COLO668 (cell line): ENCODE data around the gene RBMS3.
"Not testable (repeated sequence)": the region's sequence is repeated elsewhere in the genome, so short reads cannot be mapped to it uniquely, and the experiment has no call there.

Experiments
- DNase-seq: peaks from one replicate; lab custom pipeline; 2025; ENCODE audit not compliant: unreplicated experiment; lab: John Stamatoyannopoulos, UW

RBMS3 gene

GRCh38 chr3:29337565-29337964, 56.7 kb downstream of the RBMS3 start:
- DNase-seq: no peak

GRCh38 chr3:29338377-29338776, 57.5 kb downstream of the RBMS3 start:
- no peak for DNase-seq

GRCh38 chr3:29339016-29339833, 58.4 kb downstream of the RBMS3 start:
- DNase-seq: no peak

DNA sequence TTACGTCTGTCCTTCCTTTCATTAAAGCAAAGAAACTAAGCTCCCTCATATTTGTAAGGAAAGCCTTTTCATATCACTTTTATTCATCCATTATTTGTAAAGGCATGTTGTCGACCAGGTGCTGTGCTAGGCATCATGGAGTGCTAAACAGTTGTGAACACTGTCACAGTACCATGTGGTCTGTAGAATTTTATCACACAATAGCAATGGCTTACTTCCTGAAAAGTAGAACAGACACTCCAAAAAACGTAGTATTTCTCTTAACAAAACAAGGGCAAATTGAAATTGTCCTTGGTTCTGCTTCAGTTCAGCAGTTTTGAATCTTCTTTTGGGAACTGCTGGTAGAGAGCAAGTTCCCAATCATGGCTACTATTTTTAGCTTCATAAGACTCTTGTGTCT, 63.3 kb downstream of the RBMS3 start:
- DNase-seq: no peak

- no peak for DNase-seq
These were observed 64.1 kb downstream of the RBMS3 start for GRCh38 chr3:29344935-29345334.

DNA sequence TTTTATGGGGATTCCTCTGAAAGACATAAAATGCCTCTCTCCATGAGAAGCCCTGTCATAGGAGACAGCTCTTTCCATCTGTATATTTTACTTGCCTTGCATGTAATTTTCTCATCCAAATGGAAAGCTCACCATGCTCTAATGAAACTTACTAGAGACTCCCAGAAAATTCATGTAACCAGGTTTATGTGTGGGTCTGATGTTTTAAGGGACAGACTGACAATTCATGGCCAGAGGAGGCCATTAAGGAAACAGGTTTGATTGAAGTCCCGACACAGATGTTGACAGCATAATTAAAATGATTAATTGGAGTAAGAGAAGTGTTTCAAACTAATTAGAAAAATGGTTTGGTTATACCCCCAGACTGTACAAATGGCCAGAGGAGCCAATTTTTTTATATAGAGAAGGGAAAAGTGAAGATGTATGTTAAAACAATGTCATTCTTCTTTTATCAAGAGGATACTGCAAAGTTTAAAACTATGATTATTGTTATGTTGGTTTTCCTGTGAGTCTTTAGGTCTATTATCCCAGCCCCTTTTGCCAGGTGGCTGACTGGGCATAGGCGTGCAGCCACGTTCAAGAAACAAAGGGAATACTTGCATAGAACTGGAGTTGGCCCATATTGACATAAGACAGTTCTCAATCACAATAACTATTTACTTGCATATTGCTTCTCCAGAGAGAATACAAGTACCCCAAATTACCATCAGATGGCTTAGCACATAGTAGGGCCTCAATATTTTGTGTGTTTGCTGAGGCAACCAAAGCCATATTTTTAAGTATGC, 64.8 kb downstream of the RBMS3 start:
- DNase-seq: no peak

- DNase-seq: no peak
These were observed 66.0 kb downstream of the RBMS3 start for GRCh38 chr3:29346828-29347227.

DNA sequence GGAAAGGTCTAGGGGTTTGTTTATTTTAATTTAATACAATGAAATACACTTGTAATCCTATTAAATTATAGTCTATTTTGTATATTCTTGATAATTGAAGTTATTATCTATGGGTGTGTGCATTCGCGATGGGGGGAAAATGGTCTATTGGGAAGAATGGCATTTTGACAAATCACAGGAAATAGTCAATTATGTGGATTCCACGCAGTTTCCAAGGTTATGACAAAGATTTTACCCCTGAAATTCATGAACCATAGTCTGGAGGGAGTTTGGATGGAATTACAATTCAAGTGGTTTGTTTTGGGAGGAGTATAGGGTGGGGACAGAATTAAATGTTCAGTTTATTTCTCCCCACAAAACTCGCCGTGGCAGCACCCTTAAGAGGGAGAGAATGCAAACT, 66.5 kb downstream of the RBMS3 start:
- DNase-seq: no peak

GRCh38 chr3:29348316-29348715, 67.4 kb downstream of the RBMS3 start:
- no peak for DNase-seq

DNA sequence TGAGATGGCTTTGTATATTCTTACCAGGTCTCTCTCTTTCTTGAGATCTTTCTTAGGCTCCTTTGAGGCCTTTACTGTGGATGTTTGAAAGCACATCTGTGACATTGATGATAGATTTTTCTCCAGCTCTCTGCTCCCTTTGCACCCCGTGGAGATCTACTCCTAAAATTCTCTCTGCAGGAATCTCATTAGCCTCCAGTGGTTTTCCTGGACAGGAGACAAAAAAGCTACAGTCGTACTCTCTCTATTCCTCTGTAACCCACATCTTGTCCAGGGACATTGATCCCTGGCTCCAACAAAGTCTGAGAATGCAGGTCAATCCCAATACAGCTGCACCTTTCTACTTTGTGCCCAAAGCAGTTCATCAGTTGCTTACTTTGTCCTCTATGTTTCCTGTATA, 68.2 kb downstream of the RBMS3 start:
- DNase-seq: no peak

DNA sequence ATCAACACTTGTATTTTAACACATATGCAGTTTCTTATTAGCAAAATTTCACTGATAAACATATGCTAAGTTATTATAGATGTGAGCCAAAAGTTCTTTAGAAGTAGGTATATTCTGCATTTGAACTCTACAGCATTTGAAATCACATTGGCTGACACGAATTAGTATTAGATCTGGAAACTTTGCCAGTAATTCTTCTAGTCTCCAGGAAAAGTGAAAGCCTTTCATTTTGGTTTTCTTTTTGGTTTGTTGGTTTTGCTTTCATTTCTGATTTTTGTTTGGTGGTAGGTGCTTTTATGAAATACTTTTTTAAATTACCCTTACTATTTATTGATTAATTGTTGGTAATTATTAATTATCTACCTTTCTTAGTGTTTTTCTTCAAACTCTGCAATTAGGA, 72.9 kb downstream of the RBMS3 start:
- DNase-seq: no peak

DNA sequence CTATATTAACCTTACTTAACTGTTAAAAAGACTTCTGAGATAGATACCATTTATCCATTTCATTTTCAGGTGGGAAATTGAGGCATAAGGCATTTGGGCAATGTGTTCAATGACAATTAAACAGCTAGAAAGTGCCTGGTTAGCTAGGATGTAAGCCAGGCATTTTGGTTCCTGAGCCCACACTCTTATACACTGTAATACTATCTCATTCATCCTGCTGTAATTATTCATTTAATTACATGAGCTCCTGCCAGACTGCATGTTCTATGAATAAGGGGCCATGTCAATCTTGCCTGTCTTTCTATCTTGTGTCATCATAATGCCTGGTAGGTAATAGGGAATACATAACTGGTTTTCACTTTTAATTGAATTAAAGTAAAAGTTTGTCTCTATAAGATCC, 74.0 kb downstream of the RBMS3 start:
- DNase-seq: no peak

GRCh38 chr3:29356062-29356461, 75.2 kb downstream of the RBMS3 start:
- DNase-seq: no peak

- not testable (repeated sequence) for DNase-seq
These were observed 79.4 kb downstream of the RBMS3 start for GRCh38 chr3:29360289-29360688.

DNA sequence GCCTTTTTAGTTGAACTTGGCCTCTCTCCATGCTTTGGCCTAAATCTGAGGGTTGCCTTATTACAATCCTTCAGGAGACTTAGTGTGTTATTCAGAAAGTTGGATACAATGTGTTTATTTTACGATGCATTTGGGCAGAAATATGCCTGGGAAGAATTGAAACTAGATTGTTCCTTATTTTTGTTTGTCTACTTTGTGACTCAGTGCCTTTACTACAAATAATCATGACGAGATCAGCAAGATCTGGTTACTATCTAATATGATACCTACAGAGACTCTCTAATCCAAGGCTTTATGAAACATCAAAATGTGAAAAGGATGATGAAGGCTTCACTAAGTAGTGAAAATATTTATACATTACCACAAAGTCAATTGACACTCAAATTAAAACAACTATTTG, 82.2 kb downstream of the RBMS3 start:
- DNase-seq: no peak

GRCh38 chr3:29370021-29370420, 89.2 kb downstream of the RBMS3 start:
- DNase-seq: no peak

DNA sequence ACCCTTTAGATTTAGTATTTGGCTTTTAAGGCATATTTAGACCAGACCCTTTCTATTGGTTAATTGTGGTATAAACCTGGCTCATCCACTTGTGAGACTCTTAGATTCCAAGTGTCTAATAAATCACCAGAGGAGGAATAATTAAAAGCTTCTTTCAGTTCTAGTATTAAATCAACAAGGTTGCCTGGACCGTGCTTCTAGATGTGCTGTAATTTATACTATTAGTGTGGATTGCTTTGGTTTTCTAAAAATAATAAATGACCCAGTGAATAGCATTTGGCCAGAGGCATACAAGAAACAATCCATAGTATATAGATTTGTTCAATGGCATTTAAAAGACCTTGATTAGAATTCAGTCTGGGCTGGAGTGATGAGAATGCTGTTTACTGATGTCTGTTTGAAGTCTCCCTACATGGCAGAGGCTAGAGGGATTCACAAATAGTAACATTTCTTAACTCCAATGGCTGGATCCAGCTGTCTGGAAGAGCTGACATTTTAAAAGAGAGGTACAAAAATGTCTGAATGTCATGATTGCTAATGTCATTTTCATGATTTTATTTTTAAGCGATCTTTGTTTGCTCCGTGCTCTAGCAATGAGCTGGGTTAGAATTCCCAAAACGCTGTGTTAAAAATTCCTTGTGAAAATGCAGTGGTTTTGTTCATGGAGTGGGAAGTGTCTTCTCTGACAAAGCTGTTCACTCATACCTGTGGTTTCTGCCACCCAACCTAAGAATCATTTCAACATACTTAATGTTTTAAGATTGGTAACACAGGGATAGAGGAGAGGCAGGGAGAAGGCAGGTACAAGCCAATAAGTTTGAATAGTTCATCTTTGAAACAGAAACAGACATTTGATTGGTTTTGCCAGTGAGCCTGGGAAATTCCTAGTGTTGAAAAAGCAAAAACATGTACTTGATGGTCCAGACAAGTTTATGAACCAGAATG, 89.9 kb downstream of the RBMS3 start:
- DNase-seq: no peak

GRCh38 chr3:29373131-29373680, 92.3 kb downstream of the RBMS3 start:
- no peak for DNase-seq

GRCh38 chr3:29374226-29374625, 93.4 kb downstream of the RBMS3 start:
- DNase-seq: no peak

GRCh38 chr3:29379097-29379496, 98.2 kb downstream of the RBMS3 start:
- no peak for DNase-seq

GRCh38 chr3:29381595-29381994, 100.7 kb downstream of the RBMS3 start:
- no peak for DNase-seq
